GM12873 (cell line): Measurements from ENCODE around the gene ZIC5.

Experiments used
- TF ChIP-seq, protein P1 (sequence below): IDR thresholded peaks from 2 replicates; pipeline ENCODE4 v1.5.1; 2012; ENCODE audit warnings: low read depth, mild to moderate bottlenecking, moderate library complexity, low read length, control low read depth; ENCODE audit not compliant: insufficient read depth; ENCODE audit errors: missing control alignments

The ZIC5 gene

DNA sequence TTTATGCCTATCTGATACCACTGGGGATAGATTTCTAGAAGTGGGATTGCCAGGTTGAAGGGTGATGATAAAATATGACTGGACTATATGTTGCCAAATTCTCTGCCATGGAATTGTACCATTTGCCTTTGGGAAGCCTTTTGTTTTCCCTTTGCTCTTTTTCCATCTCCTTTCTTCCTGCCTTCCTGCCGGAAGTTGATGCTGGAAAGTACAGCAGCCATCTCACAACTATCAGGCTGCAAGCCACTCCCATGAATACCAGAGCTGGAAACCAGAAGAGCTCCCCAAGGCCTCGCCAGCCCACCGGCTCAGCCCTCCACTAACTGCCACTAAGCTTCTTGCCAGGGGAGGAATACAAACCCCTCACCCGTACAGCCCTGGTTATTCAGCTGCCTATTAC is 29.7 kb downstream of the ZIC5 start:
- TF ChIP-seq, protein P1, sequence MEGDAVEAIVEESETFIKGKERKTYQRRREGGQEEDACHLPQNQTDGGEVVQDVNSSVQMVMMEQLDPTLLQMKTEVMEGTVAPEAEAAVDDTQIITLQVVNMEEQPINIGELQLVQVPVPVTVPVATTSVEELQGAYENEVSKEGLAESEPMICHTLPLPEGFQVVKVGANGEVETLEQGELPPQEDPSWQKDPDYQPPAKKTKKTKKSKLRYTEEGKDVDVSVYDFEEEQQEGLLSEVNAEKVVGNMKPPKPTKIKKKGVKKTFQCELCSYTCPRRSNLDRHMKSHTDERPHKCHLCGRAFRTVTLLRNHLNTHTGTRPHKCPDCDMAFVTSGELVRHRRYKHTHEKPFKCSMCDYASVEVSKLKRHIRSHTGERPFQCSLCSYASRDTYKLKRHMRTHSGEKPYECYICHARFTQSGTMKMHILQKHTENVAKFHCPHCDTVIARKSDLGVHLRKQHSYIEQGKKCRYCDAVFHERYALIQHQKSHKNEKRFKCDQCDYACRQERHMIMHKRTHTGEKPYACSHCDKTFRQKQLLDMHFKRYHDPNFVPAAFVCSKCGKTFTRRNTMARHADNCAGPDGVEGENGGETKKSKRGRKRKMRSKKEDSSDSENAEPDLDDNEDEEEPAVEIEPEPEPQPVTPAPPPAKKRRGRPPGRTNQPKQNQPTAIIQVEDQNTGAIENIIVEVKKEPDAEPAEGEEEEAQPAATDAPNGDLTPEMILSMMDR, result no peak

DNA sequence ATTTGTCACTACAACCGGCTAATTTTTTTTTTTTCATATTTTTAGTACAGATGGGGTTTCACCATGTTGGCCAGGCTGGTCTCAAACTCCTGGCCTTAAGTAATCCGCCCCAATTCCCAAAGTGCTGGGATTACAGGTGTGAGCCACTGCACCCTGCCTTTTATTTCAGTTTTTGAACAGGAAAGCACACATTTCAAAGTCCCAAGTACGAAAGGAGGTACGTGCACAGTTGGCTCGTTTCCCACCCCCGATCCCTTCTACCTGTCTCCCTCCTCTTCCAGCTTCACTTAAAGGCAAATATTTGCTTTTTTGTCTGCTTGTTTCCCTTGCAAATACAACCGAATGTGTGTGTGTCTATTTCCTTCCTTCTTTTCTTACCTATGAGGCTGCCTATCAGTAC is 30.5 kb downstream of the ZIC5 start:
- TF ChIP-seq, protein P1, result no peak

DNA sequence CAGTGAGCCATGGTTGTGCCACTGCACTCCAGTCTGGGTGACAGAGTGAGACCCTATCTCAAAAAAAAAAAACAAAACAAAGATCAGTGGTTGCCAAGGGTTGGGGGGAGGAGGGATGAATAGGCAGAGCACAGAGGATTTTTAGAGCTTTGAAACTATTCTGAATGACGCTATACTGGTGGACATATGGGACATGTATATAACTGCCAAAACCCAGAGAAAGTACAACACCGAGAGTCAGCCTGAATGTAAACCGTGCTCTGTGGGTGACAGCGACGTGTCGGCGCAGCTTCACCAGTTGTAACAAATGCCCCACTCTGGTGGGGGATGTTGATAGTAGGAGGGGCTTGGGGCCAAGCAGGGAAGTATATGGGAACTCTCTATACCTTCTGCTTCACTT is 32.9 kb downstream of the ZIC5 start:
- TF ChIP-seq, protein P1, result no peak

GRCh38 chr13:99935772-99936171 is 35.8 kb downstream of the ZIC5 start:
- TF ChIP-seq, protein P1, result peak; percentile 32

GRCh38 chr13:99932912-99933311 is 38.7 kb downstream of the ZIC5 start:
- TF ChIP-seq, protein P1, result no peak

- TF ChIP-seq, protein P1, result no peak
Measured at GRCh38 chr13:99930925-99931324, 40.6 kb downstream of the ZIC5 start.

GRCh38 chr13:99929866-99930265 is 41.7 kb downstream of the ZIC5 start:
- TF ChIP-seq, protein P1, result no peak
